GM23338 (cell line): Measurements from ENCODE around the gene SKP2. TPM values are rescaled to one million over a fixed set of nuclear protein-coding genes. Genes with fewer than 3 reads are reported as not detected.

Source experiments
- EZH2 ChIP-seq: fragments of 200-600 bp; sonication (generic); IDR thresholded peaks from one replicate; pipeline ENCODE4 v1.8.0; 2017; ENCODE audit warnings: antibody characterized with exemption, mild to moderate bottlenecking, low read depth; ENCODE audit not compliant: unreplicated experiment
- JUNB ChIP-seq: IDR thresholded peaks from one replicate; pipeline ENCODE4 v1.6.1; 2016; ENCODE audit warnings: antibody characterized with exemption; ENCODE audit not compliant: unreplicated experiment
- NANOG ChIP-seq: IDR thresholded peaks from 2 replicates; pipeline ENCODE4 v1.6.1; 2016; ENCODE audit warnings: antibody characterized with exemption, borderline replicate concordance
- POLR2AphosphoS5 ChIP-seq: IDR thresholded peaks from 2 replicates; pipeline ENCODE4 v1.6.1; 2016; ENCODE audit warnings: antibody characterized with exemption, low read depth
- STAT1 ChIP-seq: IDR thresholded peaks from one replicate; pipeline ENCODE4 v1.6.1; 2016; ENCODE audit warnings: antibody characterized with exemption; ENCODE audit not compliant: unreplicated experiment
- ZNF114 ChIP-seq: fragments of 250-450 bp; sonication (Bioruptor Pico); IDR thresholded peaks from 2 replicates; pipeline ENCODE4 v1.5.0; 2020; ENCODE audit warnings: mild to moderate bottlenecking, moderate library complexity
- ZNF331 ChIP-seq: fragments of 250-450 bp; sonication (Bioruptor Pico); IDR thresholded peaks from 2 replicates; pipeline ENCODE4 v1.5.0; 2020; ENCODE audit warnings: low read depth, mild to moderate bottlenecking, moderate library complexity
- polyA plus RNA-seq: library from polyadenylated mRNA; unstranded; fragments of >200 nt; fragmentation: Nextera tagmentation; extraction: Ambion mirVana; gene quantifications from 2 replicates; pipeline ENCODE4 v1.2.1, GENCODE V29; 2016
- total RNA-seq: library from RNA; depleted of rRNA; stranded (reverse); fragments of >200 nt; shearing (Covaris generic); gene quantifications from 2 replicates; pipeline ENCODE4 v1.2.3, GENCODE V29; 2014
- TF ChIP-seq, protein P1 (sequence below): fragments of 250-450 bp; sonication (Bioruptor Pico); IDR thresholded peaks from 2 replicates; pipeline ENCODE4 v1.5.0; 2020; ENCODE audit warnings: mild to moderate bottlenecking, moderate library complexity
- TF ChIP-seq, protein P2 (sequence below), 2 experiments: fragments of 200-600 bp in 1 of 2; sonication (generic) in 1 of 2; conservative IDR thresholded peaks; 2 replicates each; pipeline versions ENCODE4 v1.5.1 to v1.6.1; 2016 to 2017; ENCODE audit warnings: antibody characterized with exemption in 2 of 2, low read depth in 2 of 2, mild to moderate bottlenecking in 2 of 2, moderate library complexity in 1 of 2
- TF ChIP-seq, protein P3 (sequence below): IDR thresholded peaks from 2 replicates; pipeline ENCODE4 v1.6.1; 2016; ENCODE audit warnings: antibody characterized with exemption

SKP2 gene
- total and polyA plus RNA-seq, 2 experiments from 2014 or later: 66.6 to 75.6 TPM

DNA sequence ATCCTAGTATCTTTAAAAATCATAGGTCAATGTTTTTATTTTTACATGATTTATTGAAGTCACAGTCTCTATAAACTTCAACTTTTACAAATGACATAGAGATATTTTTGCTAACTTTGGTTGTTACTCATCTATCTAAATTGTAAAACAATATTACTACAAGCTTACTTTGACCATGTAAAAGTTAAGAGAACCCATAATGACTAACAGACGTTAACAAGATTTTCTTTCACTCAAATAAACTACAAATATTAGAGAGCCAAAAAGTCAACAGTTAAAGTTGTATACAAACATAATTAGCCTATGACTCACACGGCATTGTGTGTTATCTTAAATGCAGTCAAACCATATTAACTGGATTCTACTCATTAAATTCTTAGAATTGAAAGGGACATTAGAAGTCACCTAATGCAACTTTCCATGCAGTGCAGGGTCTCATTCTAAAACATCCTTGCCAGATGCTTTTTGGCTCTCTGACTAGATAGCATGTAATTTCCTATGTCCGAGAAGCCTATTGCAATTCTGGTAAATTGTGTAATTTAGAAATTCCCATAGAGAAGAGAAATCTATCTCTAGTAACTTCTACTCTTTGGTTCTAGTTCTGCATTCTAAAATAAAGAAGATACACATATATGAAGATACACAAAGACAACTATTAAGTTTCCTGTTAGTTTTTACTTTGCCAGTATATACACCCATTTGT, 43.0 kb upstream of the SKP2 start (continued):
- TF ChIP-seq, protein P1, sequence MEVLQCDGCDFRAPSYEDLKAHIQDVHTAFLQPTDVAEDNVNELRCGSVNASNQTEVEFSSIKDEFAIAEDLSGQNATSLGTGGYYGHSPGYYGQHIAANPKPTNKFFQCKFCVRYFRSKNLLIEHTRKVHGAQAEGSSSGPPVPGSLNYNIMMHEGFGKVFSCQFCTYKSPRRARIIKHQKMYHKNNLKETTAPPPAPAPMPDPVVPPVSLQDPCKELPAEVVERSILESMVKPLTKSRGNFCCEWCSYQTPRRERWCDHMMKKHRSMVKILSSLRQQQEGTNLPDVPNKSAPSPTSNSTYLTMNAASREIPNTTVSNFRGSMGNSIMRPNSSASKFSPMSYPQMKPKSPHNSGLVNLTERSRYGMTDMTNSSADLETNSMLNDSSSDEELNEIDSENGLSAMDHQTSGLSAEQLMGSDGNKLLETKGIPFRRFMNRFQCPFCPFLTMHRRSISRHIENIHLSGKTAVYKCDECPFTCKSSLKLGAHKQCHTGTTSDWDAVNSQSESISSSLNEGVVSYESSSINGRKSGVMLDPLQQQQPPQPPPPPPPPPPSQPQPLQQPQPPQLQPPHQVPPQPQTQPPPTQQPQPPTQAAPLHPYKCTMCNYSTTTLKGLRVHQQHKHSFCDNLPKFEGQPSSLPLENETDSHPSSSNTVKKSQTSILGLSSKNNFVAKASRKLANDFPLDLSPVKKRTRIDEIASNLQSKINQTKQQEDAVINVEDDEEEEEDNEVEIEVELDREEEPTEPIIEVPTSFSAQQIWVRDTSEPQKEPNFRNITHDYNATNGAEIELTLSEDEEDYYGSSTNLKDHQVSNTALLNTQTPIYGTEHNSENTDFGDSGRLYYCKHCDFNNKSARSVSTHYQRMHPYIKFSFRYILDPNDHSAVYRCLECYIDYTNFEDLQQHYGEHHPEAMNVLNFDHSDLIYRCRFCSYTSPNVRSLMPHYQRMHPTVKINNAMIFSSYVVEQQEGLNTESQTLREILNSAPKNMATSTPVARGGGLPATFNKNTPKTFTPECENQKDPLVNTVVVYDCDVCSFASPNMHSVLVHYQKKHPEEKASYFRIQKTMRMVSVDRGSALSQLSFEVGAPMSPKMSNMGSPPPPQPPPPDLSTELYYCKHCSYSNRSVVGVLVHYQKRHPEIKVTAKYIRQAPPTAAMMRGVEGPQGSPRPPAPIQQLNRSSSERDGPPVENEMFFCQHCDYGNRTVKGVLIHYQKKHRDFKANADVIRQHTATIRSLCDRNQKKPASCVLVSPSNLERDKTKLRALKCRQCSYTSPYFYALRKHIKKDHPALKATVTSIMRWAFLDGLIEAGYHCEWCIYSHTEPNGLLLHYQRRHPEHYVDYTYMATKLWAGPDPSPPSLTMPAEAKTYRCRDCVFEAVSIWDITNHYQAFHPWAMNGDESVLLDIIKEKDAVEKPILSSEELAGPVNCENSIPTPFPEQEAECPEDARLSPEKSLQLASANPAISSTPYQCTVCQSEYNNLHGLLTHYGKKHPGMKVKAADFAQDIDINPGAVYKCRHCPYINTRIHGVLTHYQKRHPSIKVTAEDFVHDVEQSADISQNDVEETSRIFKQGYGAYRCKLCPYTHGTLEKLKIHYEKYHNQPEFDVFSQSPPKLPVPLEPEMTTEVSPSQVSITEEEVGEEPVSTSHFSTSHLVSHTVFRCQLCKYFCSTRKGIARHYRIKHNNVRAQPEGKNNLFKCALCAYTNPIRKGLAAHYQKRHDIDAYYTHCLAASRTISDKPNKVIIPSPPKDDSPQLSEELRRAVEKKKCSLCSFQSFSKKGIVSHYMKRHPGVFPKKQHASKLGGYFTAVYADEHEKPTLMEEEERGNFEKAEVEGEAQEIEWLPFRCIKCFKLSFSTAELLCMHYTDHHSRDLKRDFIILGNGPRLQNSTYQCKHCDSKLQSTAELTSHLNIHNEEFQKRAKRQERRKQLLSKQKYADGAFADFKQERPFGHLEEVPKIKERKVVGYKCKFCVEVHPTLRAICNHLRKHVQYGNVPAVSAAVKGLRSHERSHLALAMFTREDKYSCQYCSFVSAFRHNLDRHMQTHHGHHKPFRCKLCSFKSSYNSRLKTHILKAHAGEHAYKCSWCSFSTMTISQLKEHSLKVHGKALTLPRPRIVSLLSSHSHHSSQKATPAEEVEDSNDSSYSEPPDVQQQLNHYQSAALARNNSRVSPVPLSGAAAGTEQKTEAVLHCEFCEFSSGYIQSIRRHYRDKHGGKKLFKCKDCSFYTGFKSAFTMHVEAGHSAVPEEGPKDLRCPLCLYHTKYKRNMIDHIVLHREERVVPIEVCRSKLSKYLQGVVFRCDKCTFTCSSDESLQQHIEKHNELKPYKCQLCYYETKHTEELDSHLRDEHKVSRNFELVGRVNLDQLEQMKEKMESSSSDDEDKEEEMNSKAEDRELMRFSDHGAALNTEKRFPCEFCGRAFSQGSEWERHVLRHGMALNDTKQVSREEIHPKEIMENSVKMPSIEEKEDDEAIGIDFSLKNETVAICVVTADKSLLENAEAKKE: no peak
- TF ChIP-seq POLR2AphosphoS5: no peak
- no peak for TF ChIP-seq JUNB
- no peak for TF ChIP-seq NANOG
- TF ChIP-seq, protein P2, sequence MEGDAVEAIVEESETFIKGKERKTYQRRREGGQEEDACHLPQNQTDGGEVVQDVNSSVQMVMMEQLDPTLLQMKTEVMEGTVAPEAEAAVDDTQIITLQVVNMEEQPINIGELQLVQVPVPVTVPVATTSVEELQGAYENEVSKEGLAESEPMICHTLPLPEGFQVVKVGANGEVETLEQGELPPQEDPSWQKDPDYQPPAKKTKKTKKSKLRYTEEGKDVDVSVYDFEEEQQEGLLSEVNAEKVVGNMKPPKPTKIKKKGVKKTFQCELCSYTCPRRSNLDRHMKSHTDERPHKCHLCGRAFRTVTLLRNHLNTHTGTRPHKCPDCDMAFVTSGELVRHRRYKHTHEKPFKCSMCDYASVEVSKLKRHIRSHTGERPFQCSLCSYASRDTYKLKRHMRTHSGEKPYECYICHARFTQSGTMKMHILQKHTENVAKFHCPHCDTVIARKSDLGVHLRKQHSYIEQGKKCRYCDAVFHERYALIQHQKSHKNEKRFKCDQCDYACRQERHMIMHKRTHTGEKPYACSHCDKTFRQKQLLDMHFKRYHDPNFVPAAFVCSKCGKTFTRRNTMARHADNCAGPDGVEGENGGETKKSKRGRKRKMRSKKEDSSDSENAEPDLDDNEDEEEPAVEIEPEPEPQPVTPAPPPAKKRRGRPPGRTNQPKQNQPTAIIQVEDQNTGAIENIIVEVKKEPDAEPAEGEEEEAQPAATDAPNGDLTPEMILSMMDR (conservative IDR thresholded peaks at IDR 0.05; ENCODE audit: low read depth in 2 of 2): no peak
- TF ChIP-seq ZNF114 (CRISPR knock-in tag): no peak
- TF ChIP-seq, protein P3, sequence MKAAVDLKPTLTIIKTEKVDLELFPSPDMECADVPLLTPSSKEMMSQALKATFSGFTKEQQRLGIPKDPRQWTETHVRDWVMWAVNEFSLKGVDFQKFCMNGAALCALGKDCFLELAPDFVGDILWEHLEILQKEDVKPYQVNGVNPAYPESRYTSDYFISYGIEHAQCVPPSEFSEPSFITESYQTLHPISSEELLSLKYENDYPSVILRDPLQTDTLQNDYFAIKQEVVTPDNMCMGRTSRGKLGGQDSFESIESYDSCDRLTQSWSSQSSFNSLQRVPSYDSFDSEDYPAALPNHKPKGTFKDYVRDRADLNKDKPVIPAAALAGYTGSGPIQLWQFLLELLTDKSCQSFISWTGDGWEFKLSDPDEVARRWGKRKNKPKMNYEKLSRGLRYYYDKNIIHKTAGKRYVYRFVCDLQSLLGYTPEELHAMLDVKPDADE: no peak
- TF ChIP-seq ZNF331: no peak
- TF ChIP-seq STAT1: no peak
- no peak for TF ChIP-seq EZH2
